WTC11 (cell line): ENCODE measurements around the gene TLE6. TPM values are rescaled to one million over a fixed set of nuclear protein-coding genes. Genes with fewer than 3 reads are reported as not detected.

ENCODE experiments used
- ATAC-seq: fragments of 200-7000 bp; cut with Tn5 transposase; 2 replicates; pipeline ENCODE4 v1.10.0; 2021; ENCODE audit warnings: mild to moderate bottlenecking, moderate library complexity
- CTCF ChIA-PET: fragments of 300-600 bp; sonication (Branson Sonifier 250); formaldehyde crosslinking; loops from one replicate; lab custom pipeline; 2021; ENCODE audit warnings: antibody characterized with exemption; lab: Charles Lee
- POLR2A ChIA-PET: fragments of 350-600 bp; sonication (Branson Sonifier 250); formaldehyde crosslinking; loops from one replicate; lab custom pipeline; 2021; ENCODE audit warnings: antibody characterized with exemption; lab: Charles Lee
- DNase-seq: peaks from one replicate; pipeline ENCODE4 v3.0.0; 2021; ENCODE audit warnings: low spot score
- H3K27ac Mint-ChIP-seq: 2 replicates; pipeline ENCODE4 v1.8.0; 2021; ENCODE audit warnings: mixed read lengths
- H3K27me3 Mint-ChIP-seq: 2 replicates; pipeline ENCODE4 v1.8.0; 2021; ENCODE audit warnings: low read depth, mild to moderate bottlenecking, moderate library complexity, mixed read lengths
- H3K36me3 Mint-ChIP-seq: 2 replicates; pipeline ENCODE4 v1.8.0; 2021; ENCODE audit warnings: mixed read lengths
- H3K4me1 Mint-ChIP-seq: 2 replicates; pipeline ENCODE4 v1.8.0; 2022; ENCODE audit warnings: mixed read lengths
- H3K4me3 Mint-ChIP-seq: 2 replicates; pipeline ENCODE4 v1.8.0; 2021; ENCODE audit warnings: mild to moderate bottlenecking, moderate library complexity, mixed read lengths
- H3K9me3 Mint-ChIP-seq: 2 replicates; pipeline ENCODE4 v1.8.0; 2021; ENCODE audit warnings: mixed read lengths
- AFF4 ChIP-seq: sonication (generic); formaldehyde crosslinking; IDR thresholded peaks from 2 replicates; pipeline ENCODE4 v1.8.1; 2023; ENCODE audit warnings: mild to moderate bottlenecking, missing genetic modification reagents, borderline replicate concordance
- CREB1 ChIP-seq: sonication (generic); formaldehyde crosslinking; IDR thresholded peaks from 2 replicates; pipeline ENCODE4 v1.8.0; 2023; ENCODE audit warnings: mild to moderate bottlenecking, missing genetic modification reagents
- E2F1 ChIP-seq: sonication (generic); formaldehyde crosslinking; IDR thresholded peaks from 2 replicates; pipeline ENCODE4 v1.8.0; 2022; ENCODE audit warnings: mild to moderate bottlenecking, missing genetic modification reagents
- ELF4 ChIP-seq: sonication (generic); formaldehyde crosslinking; IDR thresholded peaks from 2 replicates; pipeline ENCODE4 v1.8.1; 2022; ENCODE audit warnings: low read depth, mild to moderate bottlenecking, moderate library complexity, missing genetic modification reagents
- EMX1 ChIP-seq: fragments of 250-450 bp; sonication (Bioruptor Pico); IDR thresholded peaks from 2 replicates; pipeline ENCODE4 v1.8.0; 2021; ENCODE audit warnings: mild to moderate bottlenecking
- KAT7 ChIP-seq: sonication (generic); formaldehyde crosslinking; IDR thresholded peaks from 2 replicates; pipeline ENCODE4 v1.8.1; 2023; ENCODE audit warnings: missing genetic modification reagents, mild to moderate bottlenecking, borderline replicate concordance
- NR2C2 ChIP-seq: sonication (generic); formaldehyde crosslinking; IDR thresholded peaks from 2 replicates; pipeline ENCODE4 v1.8.0; 2022; ENCODE audit warnings: mild to moderate bottlenecking, missing genetic modification reagents
- PRDM15 ChIP-seq: sonication (generic); formaldehyde crosslinking; IDR thresholded peaks from 2 replicates; pipeline ENCODE4 v1.8.0; 2022; ENCODE audit warnings: missing genetic modification reagents
- PRRX2 ChIP-seq: fragments of 250-450 bp; sonication (Bioruptor Pico); IDR thresholded peaks from 2 replicates; pipeline ENCODE4 v1.8.0; 2021; ENCODE audit warnings: mild to moderate bottlenecking
- TEAD1 ChIP-seq: sonication (generic); formaldehyde crosslinking; IDR thresholded peaks from 2 replicates; pipeline ENCODE4 v1.8.0; 2022; ENCODE audit warnings: mild to moderate bottlenecking, missing genetic modification reagents
- ZNF232 ChIP-seq: sonication (generic); formaldehyde crosslinking; IDR thresholded peaks from 2 replicates; pipeline ENCODE4 v1.8.0; 2022; ENCODE audit warnings: mild to moderate bottlenecking, missing genetic modification reagents
- total RNA-seq: library from RNA; stranded (reverse); gene quantifications from 3 replicates; pipeline ENCODE4 v1.2.3, GENCODE V29; 2021
- TF ChIP-seq, protein P1 (sequence below): sonication (generic); formaldehyde crosslinking; IDR thresholded peaks from 2 replicates; pipeline ENCODE4 v1.8.0; 2022; ENCODE audit warnings: mild to moderate bottlenecking, missing genetic modification reagents
- TF ChIP-seq, protein P2 (sequence below): sonication (generic); formaldehyde crosslinking; IDR thresholded peaks from 2 replicates; pipeline ENCODE4 v1.8.0; 2023; ENCODE audit warnings: missing genetic modification reagents, mild to moderate bottlenecking, borderline replicate concordance
- TF ChIP-seq, protein P3 (sequence below): sonication (generic); formaldehyde crosslinking; IDR thresholded peaks from 2 replicates; pipeline ENCODE4 v1.8.1; 2022; ENCODE audit warnings: missing genetic modification reagents, borderline replicate concordance
- TF ChIP-seq, protein P4 (sequence below): fragments of 250-450 bp; sonication (Bioruptor Pico); conservative IDR thresholded peaks from 2 replicates; pipeline ENCODE4 v1.9.0; 2021; ENCODE audit warnings: mild to moderate bottlenecking

Gene TLE6
- total RNA-seq, 1 experiment from 2014 or later = 3.1 TPM

DNA sequence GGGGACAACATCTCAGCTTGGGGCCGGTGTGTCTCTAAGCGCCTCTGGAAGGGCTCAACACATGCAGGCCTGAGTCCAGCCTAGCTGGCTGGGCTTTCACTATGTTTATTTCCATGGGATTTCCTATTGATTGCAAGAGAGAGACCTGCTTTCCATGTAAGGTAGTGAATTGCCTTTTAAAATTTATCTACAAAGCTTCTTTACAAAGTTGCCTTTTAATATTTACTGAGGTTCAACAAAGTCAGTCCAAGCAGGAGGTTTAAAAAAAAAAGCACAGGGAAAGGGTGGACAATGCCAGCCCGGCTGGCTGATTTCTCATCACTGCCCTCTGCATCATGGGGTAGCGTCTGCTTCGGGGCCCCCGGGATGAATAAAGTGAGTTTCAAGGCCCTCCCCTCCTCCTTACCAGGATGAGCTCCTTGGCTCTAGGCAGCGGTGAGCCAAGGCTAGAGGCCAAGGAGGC lies 35.9 kb downstream of the TLE6 start:
- Mint-ChIP-seq H3K4me1 (peaks cover 4% of the 10 kb centered on the region; the same call in 1 of the 2 replicates), H3K36me3 (no peaks in the 10 kb centered on the region), H3K9me3 (no peaks in the 10 kb centered on the region), H3K4me3 (no peak overlapping the region), H3K27ac (no peak overlapping the region), H3K27me3 (no peaks in the 10 kb centered on the region)
- TF ChIP-seq EMX1 (CRISPR knock-in tag) = no peak
- no peak for TF ChIP-seq ELF4 (CRISPR knock-in tag)
- TF ChIP-seq, protein P1, sequence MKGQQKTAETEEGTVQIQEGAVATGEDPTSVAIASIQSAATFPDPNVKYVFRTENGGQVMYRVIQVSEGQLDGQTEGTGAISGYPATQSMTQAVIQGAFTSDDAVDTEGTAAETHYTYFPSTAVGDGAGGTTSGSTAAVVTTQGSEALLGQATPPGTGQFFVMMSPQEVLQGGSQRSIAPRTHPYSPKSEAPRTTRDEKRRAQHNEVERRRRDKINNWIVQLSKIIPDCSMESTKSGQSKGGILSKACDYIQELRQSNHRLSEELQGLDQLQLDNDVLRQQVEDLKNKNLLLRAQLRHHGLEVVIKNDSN (CRISPR knock-in tag) = no peak
- TF ChIP-seq AFF4 (CRISPR knock-in tag) = no peak
- TF ChIP-seq TEAD1 (CRISPR knock-in tag) = no peak
- no peak for TF ChIP-seq NR2C2 (CRISPR knock-in tag)
- no peak for TF ChIP-seq E2F1 (CRISPR knock-in tag)
- TF ChIP-seq, protein P2, sequence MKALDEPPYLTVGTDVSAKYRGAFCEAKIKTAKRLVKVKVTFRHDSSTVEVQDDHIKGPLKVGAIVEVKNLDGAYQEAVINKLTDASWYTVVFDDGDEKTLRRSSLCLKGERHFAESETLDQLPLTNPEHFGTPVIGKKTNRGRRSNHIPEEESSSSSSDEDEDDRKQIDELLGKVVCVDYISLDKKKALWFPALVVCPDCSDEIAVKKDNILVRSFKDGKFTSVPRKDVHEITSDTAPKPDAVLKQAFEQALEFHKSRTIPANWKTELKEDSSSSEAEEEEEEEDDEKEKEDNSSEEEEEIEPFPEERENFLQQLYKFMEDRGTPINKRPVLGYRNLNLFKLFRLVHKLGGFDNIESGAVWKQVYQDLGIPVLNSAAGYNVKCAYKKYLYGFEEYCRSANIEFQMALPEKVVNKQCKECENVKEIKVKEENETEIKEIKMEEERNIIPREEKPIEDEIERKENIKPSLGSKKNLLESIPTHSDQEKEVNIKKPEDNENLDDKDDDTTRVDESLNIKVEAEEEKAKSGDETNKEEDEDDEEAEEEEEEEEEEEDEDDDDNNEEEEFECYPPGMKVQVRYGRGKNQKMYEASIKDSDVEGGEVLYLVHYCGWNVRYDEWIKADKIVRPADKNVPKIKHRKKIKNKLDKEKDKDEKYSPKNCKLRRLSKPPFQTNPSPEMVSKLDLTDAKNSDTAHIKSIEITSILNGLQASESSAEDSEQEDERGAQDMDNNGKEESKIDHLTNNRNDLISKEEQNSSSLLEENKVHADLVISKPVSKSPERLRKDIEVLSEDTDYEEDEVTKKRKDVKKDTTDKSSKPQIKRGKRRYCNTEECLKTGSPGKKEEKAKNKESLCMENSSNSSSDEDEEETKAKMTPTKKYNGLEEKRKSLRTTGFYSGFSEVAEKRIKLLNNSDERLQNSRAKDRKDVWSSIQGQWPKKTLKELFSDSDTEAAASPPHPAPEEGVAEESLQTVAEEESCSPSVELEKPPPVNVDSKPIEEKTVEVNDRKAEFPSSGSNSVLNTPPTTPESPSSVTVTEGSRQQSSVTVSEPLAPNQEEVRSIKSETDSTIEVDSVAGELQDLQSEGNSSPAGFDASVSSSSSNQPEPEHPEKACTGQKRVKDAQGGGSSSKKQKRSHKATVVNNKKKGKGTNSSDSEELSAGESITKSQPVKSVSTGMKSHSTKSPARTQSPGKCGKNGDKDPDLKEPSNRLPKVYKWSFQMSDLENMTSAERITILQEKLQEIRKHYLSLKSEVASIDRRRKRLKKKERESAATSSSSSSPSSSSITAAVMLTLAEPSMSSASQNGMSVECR = no peak
- TF ChIP-seq KAT7 = no peak
- no peak for TF ChIP-seq PRDM15 (CRISPR knock-in tag)
- no peak for TF ChIP-seq CREB1 (CRISPR knock-in tag)
- TF ChIP-seq ZNF232 (CRISPR knock-in tag) = no peak
- TF ChIP-seq, protein P3, sequence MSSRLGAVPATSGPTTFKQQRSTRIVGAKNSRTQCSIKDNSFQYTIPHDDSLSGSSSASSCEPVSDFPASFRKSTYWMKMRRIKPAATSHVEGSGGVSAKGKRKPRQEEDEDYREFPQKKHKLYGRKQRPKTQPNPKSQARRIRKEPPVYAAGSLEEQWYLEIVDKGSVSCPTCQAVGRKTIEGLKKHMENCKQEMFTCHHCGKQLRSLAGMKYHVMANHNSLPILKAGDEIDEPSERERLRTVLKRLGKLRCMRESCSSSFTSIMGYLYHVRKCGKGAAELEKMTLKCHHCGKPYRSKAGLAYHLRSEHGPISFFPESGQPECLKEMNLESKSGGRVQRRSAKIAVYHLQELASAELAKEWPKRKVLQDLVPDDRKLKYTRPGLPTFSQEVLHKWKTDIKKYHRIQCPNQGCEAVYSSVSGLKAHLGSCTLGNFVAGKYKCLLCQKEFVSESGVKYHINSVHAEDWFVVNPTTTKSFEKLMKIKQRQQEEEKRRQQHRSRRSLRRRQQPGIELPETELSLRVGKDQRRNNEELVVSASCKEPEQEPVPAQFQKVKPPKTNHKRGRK = no peak
- no peak for TF ChIP-seq PRRX2 (CRISPR knock-in tag)
- TF ChIP-seq, protein P4, sequence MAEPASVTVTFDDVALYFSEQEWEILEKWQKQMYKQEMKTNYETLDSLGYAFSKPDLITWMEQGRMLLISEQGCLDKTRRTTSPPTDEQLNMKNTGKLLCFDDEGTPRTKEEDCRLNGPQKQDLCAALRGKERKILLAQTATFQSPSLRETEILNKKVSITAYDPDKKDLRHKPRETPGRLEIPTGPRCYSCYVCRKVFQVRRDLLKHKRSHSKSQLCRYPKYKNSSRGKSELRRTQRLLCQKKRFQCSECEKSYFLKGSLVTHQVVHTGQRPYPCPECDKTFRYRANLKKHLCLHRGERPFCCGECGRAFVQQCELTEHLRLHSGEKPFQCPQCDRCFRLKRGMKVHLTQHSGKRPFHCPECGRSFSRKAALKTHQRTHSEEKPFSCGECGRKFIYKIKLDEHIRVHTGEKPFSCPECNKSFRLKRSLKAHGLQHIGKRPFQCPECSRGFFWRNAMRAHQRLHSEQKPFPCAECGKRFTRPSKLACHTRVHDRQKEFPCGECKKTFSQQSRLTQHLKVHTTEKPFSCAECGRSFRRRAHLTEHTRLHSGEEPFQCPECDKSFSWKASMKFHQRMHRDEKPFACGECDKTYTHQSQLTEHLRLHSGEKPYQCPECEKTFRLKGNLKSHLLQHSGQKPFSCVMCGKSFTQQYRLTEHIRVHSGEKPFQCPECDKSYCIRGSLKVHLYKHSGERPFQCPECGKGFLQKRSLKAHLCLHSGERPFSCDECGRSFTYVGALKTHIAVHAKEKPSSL (CRISPR knock-in tag) = no peak
- DNase-seq (no peak), ATAC-seq (no peak)
- POLR2A ChIA-PET = no interaction called here
- CTCF ChIA-PET = interaction anchor here (0.8 kb wide), 1 partner anchor 116 kb away, joined by 3 read pairs; no protein-coding TSS in a partner anchor
